ENCODE data around the gene TRIM50. TPM values are rescaled to one million over a fixed set of nuclear protein-coding genes. Genes with fewer than 3 reads are reported as not detected.

TRIM50 gene
- total RNA-seq, 1 donor from 2014 or later: not detected

GRCh38 chr7:73354821-73355220 is 26.9 kb upstream of the TRIM50 start:
- DNase-seq (ENCODE audit: low read depth): no peak
- TF ChIP-seq CTCF (conservative IDR thresholded peaks at IDR 0.05; ENCODE audit: low read depth, low read length): no peak
- no peak overlapping the region for H3K4me3 ChIP-seq (ENCODE audit: low read depth, low read length)

GRCh38 chr7:73354196-73354595 is 26.3 kb upstream of the TRIM50 start:
- no peak for DNase-seq (ENCODE audit: low read depth)
- TF ChIP-seq CTCF (conservative IDR thresholded peaks at IDR 0.05; ENCODE audit: low read depth, low read length): no peak

GRCh38 chr7:73353243-73353642 is 25.4 kb upstream of the TRIM50 start:
- no peak for TF ChIP-seq CTCF (conservative IDR thresholded peaks at IDR 0.05; ENCODE audit: low read depth, low read length)
- no peak overlapping the region for H3K4me3 ChIP-seq (ENCODE audit: low read depth, low read length)
- DNase-seq (ENCODE audit: low read depth): no peak

More at GRCh38 chr7:73354196-73354595, 26.3 kb upstream of the TRIM50 start:
- no peak overlapping the region for H3K4me3 ChIP-seq (ENCODE audit: low read depth, low read length)

GRCh38 chr7:73352784-73353183 is 24.9 kb upstream of the TRIM50 start:
- no peak overlapping the region for H3K4me3 ChIP-seq (ENCODE audit: low read depth, low read length)
- TF ChIP-seq CTCF (conservative IDR thresholded peaks at IDR 0.05; ENCODE audit: low read depth, low read length): no peak
- DNase-seq (ENCODE audit: low read depth): no peak

- DNase-seq (ENCODE audit: low read depth): no peak
- no peak for TF ChIP-seq CTCF (conservative IDR thresholded peaks at IDR 0.05; ENCODE audit: low read depth, low read length)
- no peak overlapping the region for H3K4me3 ChIP-seq (ENCODE audit: low read depth, low read length)
Observed at GRCh38 chr7:73351447-73352167, 23.7 kb upstream of the TRIM50 start.

GRCh38 chr7:73350306-73351068 is 22.6 kb upstream of the TRIM50 start:
- H3K4me3 ChIP-seq (ENCODE audit: low read depth, low read length): no peak overlapping the region
- no peak for DNase-seq (ENCODE audit: low read depth)
- TF ChIP-seq CTCF (conservative IDR thresholded peaks at IDR 0.05; ENCODE audit: low read depth, low read length): no peak

All from epithelial cell of proximal tubule (primary cell).